HepG2 (cell line): Measurements from ENCODE around the gene PPP1R27. TPM values are rescaled to one million over a fixed set of nuclear protein-coding genes. Genes with fewer than 3 reads are reported as not detected.

Experiments used
- FOXK1 ChIP-seq: sonication (generic); formaldehyde crosslinking; IDR thresholded peaks from 2 replicates; pipeline ENCODE4 v1.4.0; 2020; ENCODE audit warnings: low read depth, missing genetic modification reagents, borderline replicate concordance
- ISX ChIP-seq: sonication (generic); formaldehyde crosslinking; conservative IDR thresholded peaks from 2 replicates; pipeline ENCODE4 v1.5.0; 2020; ENCODE audit warnings: missing genetic modification reagents
- MBD4 ChIP-seq: IDR thresholded peaks from 2 replicates; pipeline ENCODE4 v1.6.1; 2012; ENCODE audit warnings: low read length, inconsistent platforms, borderline replicate concordance
- MTA1 ChIP-seq: sonication (generic); formaldehyde crosslinking; IDR thresholded peaks from 2 replicates; pipeline ENCODE4 v1.4.0; 2020; ENCODE audit warnings: missing genetic modification reagents, mild to moderate bottlenecking, borderline replicate concordance
- RELA ChIP-seq: sonication (generic); formaldehyde crosslinking; IDR thresholded peaks from 2 replicates; pipeline ENCODE4 v1.4.0; 2020; ENCODE audit warnings: missing genetic modification reagents
- RXRB ChIP-seq: IDR thresholded peaks from 2 replicates; pipeline ENCODE4 v1.6.1; 2016; ENCODE audit warnings: borderline replicate concordance, missing genetic modification reagents, missing compliant biosample characterization
- SMARCC2 ChIP-seq: fragments of 450-650 bp; IDR thresholded peaks from 2 replicates; pipeline ENCODE4 v1.6.1; 2017; ENCODE audit warnings: antibody characterized with exemption, mild to moderate bottlenecking
- U2AF2 ChIP-seq: fragments of 200-400 bp; formaldehyde crosslinking; IDR thresholded peaks from 2 replicates; pipeline ENCODE4 v1.6.1; 2017; ENCODE audit warnings: low read depth, mild to moderate bottlenecking, low read length
- XBP1 ChIP-seq: sonication (generic); formaldehyde crosslinking; IDR thresholded peaks from 2 replicates; pipeline ENCODE4 v1.5.0; 2020; ENCODE audit warnings: missing genetic modification reagents
- ZMYM3 ChIP-seq: sonication (generic); formaldehyde crosslinking; IDR thresholded peaks from 2 replicates; pipeline ENCODE4 v1.5.1; 2020; ENCODE audit warnings: mild to moderate bottlenecking, missing genetic modification reagents
- ZNF160 ChIP-seq: sonication (generic); formaldehyde crosslinking; IDR thresholded peaks from 2 replicates; pipeline ENCODE4 v1.8.0; 2022; ENCODE audit warnings: mild to moderate bottlenecking, inconsistent platforms, missing genetic modification reagents
- ZNF263 ChIP-seq: sonication (generic); formaldehyde crosslinking; IDR thresholded peaks from 2 replicates; pipeline ENCODE4 v1.4.0; 2020; ENCODE audit warnings: missing genetic modification reagents
- ZNF350 ChIP-seq: sonication (generic); formaldehyde crosslinking; IDR thresholded peaks from 2 replicates; pipeline ENCODE4 v1.4.0; 2020; ENCODE audit warnings: mild to moderate bottlenecking, low read depth, missing genetic modification reagents, borderline replicate concordance
- ZSCAN30 ChIP-seq: sonication (generic); formaldehyde crosslinking; IDR thresholded peaks from 2 replicates; pipeline ENCODE4 v1.5.0; 2020; ENCODE audit warnings: mild to moderate bottlenecking, missing genetic modification reagents
- polyA plus RNA-seq, 8 experiments: library from polyadenylated mRNA; depleted of rRNA in 3 of 8; stranded (reverse) in 7 of 8; unstranded in 1 of 8; fragments of >200 nt; fragmentation: Illumina TruSeq in 4 of 8; extraction: Trizol in 4 of 8; gene quantifications; 2 replicates each; pipeline versions ENCODE4 v1.2.1 to v1.2.3, GENCODE V29; 2011 to 2016; ENCODE audit warnings: low read depth in 4 of 8, missing spikeins in 1 of 8, mixed read lengths in 1 of 8; ENCODE audit not compliant: insufficient read depth in 1 of 8
- total RNA-seq, 5 experiments: library from RNA; depleted of rRNA; stranded (reverse); fragments of >200 nt; fragmentation: Illumina TruSeq; extraction: Trizol; gene quantifications; 2 replicates each; pipeline ENCODE4 v1.2.3, GENCODE V29; 2016; ENCODE audit warnings: low read depth in 1 of 5
- TF ChIP-seq, protein P1 (sequence below): sonication (generic); formaldehyde crosslinking; IDR thresholded peaks from 2 replicates; pipeline ENCODE4 v1.5.0; 2020; ENCODE audit warnings: missing genetic modification reagents
- TF ChIP-seq, protein P2 (sequence below): sonication (generic); formaldehyde crosslinking; IDR thresholded peaks from 2 replicates; pipeline ENCODE4 v1.5.1; 2020; ENCODE audit warnings: missing genetic modification reagents, mild to moderate bottlenecking, borderline replicate concordance
- TF ChIP-seq, protein P3 (sequence below): IDR thresholded peaks from 2 replicates; pipeline ENCODE4 v1.6.1; 2018; ENCODE audit warnings: missing genetic modification reagents
- TF ChIP-seq, protein P4 (sequence below): sonication (generic); formaldehyde crosslinking; IDR thresholded peaks from 2 replicates; pipeline ENCODE4 v1.5.1; 2020; ENCODE audit warnings: missing genetic modification reagents, mild to moderate bottlenecking, borderline replicate concordance
- TF ChIP-seq, protein P5 (sequence below): IDR thresholded peaks from 2 replicates; pipeline ENCODE4 v1.6.1; 2016; ENCODE audit warnings: missing genetic modification reagents, missing compliant biosample characterization
- TF ChIP-seq, protein P6 (sequence below): sonication (generic); formaldehyde crosslinking; IDR thresholded peaks from 2 replicates; pipeline ENCODE4 v1.4.0; 2020; ENCODE audit warnings: missing genetic modification reagents, mild to moderate bottlenecking, borderline replicate concordance
- TF ChIP-seq, protein P7 (sequence below): sonication (generic); formaldehyde crosslinking; IDR thresholded peaks from 2 replicates; pipeline ENCODE4 v1.4.0; 2020; ENCODE audit warnings: mild to moderate bottlenecking, low read depth, missing genetic modification reagents

Gene PPP1R27
- total and polyA plus RNA-seq, 2 of the 13 experiments (the other 11 are each of a cell fraction or from before 2014, with no cell fraction given): 0.17 to 1.00 TPM

DNA sequence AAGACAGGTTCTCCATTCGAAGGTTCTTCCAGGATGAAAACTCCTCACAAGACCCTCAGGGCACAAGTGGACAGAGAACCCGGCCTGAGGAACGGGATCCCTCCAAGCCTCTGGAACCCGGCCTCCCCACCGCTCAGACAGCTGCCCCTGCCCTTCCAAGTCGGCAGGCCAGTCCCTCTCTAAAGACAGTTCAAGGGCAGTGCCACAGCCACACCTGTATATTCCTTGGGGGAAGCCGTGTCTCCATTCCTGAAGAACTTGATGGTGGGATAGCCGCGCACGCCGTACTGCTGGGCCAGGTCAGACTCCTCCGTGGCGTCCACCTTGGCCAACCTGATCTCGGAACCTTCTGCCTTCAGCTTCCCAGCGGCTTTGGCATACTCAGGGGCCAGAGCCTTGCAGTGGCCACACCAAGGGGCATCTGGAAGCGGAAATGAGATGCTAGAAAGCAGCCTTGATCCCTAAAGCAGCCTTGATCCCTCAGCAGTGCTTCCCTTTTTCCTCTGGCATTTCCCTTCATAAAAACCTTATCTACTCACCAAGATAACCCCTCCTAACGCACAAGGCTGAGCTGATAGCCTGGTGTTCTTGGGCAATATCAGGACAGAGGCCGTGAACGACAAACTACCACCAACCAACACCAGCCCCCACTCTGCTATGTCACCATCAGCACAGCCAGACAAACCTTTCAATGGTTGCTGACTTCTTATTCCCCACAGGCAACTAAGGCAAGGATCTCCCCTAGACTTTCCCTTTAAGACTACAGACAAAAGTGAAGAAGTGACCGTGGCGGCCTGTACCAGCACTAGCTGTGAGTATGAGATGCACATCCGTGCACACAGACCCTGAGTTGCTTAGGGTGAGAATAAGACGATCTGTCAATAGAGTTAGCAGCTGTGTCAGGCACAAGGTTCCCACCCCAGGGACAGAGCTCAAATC, 24.4 kb upstream of the PPP1R27 start (continued):
- TF ChIP-seq MBD4 (no peak), ZNF263 (no peak), ZMYM3 (no peak), XBP1 (CRISPR knock-in tag) (no peak), ZSCAN30 (CRISPR knock-in tag) (no peak), U2AF2 (no peak), RELA (CRISPR knock-in tag) (0 out of 2 replicates have a peak, but pooled peaks have one; percentile 42), RXRB (CRISPR knock-in tag) (no peak), SMARCC2 (no peak), ZNF350 (CRISPR knock-in tag) (no peak), FOXK1 (CRISPR knock-in tag) (no peak), ZNF160 (CRISPR knock-in tag) (peak; percentile 25; the same call in 1 of the 2 replicates), MTA1 (CRISPR knock-in tag) (no peak), ISX (no peak)
- TF ChIP-seq, protein P1, sequence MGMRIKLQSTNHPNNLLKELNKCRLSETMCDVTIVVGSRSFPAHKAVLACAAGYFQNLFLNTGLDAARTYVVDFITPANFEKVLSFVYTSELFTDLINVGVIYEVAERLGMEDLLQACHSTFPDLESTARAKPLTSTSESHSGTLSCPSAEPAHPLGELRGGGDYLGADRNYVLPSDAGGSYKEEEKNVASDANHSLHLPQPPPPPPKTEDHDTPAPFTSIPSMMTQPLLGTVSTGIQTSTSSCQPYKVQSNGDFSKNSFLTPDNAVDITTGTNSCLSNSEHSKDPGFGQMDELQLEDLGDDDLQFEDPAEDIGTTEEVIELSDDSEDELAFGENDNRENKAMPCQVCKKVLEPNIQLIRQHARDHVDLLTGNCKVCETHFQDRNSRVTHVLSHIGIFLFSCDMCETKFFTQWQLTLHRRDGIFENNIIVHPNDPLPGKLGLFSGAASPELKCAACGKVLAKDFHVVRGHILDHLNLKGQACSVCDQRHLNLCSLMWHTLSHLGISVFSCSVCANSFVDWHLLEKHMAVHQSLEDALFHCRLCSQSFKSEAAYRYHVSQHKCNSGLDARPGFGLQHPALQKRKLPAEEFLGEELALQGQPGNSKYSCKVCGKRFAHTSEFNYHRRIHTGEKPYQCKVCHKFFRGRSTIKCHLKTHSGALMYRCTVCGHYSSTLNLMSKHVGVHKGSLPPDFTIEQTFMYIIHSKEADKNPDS (CRISPR knock-in tag): no peak
- TF ChIP-seq, protein P2, sequence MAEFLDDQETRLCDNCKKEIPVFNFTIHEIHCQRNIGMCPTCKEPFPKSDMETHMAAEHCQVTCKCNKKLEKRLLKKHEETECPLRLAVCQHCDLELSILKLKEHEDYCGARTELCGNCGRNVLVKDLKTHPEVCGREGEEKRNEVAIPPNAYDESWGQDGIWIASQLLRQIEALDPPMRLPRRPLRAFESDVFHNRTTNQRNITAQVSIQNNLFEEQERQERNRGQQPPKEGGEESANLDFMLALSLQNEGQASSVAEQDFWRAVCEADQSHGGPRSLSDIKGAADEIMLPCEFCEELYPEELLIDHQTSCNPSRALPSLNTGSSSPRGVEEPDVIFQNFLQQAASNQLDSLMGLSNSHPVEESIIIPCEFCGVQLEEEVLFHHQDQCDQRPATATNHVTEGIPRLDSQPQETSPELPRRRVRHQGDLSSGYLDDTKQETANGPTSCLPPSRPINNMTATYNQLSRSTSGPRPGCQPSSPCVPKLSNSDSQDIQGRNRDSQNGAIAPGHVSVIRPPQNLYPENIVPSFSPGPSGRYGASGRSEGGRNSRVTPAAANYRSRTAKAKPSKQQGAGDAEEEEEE (CRISPR knock-in tag): 0 out of 2 replicates have a peak, but pooled peaks have one; percentile 90
- TF ChIP-seq, protein P3, sequence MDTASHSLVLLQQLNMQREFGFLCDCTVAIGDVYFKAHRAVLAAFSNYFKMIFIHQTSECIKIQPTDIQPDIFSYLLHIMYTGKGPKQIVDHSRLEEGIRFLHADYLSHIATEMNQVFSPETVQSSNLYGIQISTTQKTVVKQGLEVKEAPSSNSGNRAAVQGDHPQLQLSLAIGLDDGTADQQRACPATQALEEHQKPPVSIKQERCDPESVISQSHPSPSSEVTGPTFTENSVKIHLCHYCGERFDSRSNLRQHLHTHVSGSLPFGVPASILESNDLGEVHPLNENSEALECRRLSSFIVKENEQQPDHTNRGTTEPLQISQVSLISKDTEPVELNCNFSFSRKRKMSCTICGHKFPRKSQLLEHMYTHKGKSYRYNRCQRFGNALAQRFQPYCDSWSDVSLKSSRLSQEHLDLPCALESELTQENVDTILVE (CRISPR knock-in tag): no peak
- TF ChIP-seq, protein P4, sequence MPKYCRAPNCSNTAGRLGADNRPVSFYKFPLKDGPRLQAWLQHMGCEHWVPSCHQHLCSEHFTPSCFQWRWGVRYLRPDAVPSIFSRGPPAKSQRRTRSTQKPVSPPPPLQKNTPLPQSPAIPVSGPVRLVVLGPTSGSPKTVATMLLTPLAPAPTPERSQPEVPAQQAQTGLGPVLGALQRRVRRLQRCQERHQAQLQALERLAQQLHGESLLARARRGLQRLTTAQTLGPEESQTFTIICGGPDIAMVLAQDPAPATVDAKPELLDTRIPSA (CRISPR knock-in tag): no peak
- TF ChIP-seq, protein P5, sequence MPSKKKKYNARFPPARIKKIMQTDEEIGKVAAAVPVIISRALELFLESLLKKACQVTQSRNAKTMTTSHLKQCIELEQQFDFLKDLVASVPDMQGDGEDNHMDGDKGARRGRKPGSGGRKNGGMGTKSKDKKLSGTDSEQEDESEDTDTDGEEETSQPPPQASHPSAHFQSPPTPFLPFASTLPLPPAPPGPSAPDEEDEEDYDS (CRISPR knock-in tag): peak; percentile 15; the same call in 1 of the 2 replicates
- TF ChIP-seq, protein P6, sequence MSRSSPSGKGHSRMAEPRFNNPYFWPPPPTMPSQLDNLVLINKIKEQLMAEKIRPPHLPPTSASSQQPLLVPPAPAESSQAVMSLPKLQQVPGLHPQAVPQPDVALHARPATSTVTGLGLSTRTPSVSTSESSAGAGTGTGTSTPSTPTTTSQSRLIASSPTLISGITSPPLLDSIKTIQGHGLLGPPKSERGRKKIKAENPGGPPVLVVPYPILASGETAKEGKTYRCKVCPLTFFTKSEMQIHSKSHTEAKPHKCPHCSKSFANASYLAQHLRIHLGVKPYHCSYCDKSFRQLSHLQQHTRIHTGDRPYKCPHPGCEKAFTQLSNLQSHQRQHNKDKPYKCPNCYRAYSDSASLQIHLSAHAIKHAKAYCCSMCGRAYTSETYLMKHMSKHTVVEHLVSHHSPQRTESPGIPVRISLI (CRISPR knock-in tag): no peak
- TF ChIP-seq, protein P7, sequence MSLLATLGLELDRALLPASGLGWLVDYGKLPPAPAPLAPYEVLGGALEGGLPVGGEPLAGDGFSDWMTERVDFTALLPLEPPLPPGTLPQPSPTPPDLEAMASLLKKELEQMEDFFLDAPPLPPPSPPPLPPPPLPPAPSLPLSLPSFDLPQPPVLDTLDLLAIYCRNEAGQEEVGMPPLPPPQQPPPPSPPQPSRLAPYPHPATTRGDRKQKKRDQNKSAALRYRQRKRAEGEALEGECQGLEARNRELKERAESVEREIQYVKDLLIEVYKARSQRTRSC (CRISPR knock-in tag): no peak
